OCI-LY1 (cell line): ENCODE measurements around the gene PID1.

ENCODE experiments used
- EZH2 ChIP-seq: fragments of 200-600 bp; sonication (generic), shearing (Covaris generic); IDR thresholded peaks from 2 replicates; pipeline ENCODE4 v1.8.0; 2017; ENCODE audit warnings: borderline replicate concordance, mixed run types, mild to moderate bottlenecking, antibody characterized with exemption, low read length, moderate library complexity, mixed read lengths
- TF ChIP-seq, protein P1 (sequence below): fragments of 200-600 bp; sonication (generic), shearing (Covaris generic); IDR thresholded peaks from 2 replicates; pipeline ENCODE4 v1.5.1; 2017; ENCODE audit warnings: mild to moderate bottlenecking, antibody characterized with exemption, low read length, moderate library complexity, mixed read lengths

- TF ChIP-seq, protein P1, sequence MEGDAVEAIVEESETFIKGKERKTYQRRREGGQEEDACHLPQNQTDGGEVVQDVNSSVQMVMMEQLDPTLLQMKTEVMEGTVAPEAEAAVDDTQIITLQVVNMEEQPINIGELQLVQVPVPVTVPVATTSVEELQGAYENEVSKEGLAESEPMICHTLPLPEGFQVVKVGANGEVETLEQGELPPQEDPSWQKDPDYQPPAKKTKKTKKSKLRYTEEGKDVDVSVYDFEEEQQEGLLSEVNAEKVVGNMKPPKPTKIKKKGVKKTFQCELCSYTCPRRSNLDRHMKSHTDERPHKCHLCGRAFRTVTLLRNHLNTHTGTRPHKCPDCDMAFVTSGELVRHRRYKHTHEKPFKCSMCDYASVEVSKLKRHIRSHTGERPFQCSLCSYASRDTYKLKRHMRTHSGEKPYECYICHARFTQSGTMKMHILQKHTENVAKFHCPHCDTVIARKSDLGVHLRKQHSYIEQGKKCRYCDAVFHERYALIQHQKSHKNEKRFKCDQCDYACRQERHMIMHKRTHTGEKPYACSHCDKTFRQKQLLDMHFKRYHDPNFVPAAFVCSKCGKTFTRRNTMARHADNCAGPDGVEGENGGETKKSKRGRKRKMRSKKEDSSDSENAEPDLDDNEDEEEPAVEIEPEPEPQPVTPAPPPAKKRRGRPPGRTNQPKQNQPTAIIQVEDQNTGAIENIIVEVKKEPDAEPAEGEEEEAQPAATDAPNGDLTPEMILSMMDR, result no peak
- TF ChIP-seq EZH2, result no peak
These were observed 233.5 kb downstream of the PID1 start for GRCh38 chr2:229037621-229038020.
